ENCODE results near the gene ZFP36L1. TPM values are rescaled to one million over a fixed set of nuclear protein-coding genes. Genes with fewer than 3 reads are reported as not detected.
A peak's percentile ranks its signal among the peaks of the same experiment; 100 is the strongest.

Gene ZFP36L1
- polyA plus RNA-seq, 3 donors, result 258 to 305 (median 271) TPM

DNA sequence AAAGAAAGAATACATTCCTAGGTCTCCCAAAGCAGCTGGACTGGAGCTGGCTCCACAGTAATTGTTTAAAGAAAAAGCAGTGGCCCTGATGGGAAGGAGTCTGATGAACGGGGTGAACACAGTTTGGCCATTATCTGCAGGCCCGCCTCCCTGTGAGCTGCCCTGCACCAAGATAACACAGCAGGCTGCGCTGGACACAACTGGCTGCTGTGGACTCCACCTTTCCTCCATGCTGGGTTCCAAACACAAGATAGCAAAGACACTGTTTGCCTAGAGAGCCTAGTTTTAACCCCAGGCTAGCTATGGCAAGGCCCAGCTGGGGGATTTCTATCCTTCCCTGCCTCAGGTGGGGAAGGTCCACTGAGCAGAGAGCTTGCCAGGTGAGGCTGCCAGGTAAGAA is 34.6 kb downstream of the ZFP36L1 start:
- DNase-seq (ENCODE audit: extremely low read depth in 1 of 11, low read depth in 9 of 11, low spot score in 4 of 11), result no peak

DNA sequence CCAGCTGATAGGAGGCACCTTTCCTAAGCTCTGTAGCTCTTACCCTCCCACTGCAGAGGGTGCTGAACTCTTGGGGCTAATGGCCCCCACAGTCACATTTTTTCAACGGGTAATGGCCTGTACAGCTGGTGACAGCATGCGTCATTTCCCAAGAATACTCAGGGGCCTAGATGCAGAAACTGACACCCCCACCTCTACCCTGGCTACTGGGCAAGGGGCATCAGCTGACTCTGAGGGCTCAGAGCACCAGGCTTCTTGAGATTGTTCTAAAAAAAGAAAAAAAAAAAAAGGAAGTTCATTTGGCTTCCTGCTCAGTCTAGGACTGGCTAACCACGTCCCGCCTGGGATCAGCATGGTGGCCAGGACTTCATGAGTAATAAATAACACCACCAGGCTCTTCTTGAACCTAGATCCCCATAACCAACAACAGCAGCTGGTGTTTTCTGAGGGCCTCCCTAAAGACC is 35.2 kb downstream of the ZFP36L1 start:
- DNase-seq (ENCODE audit: extremely low read depth in 1 of 11, low read depth in 9 of 11, low spot score in 4 of 11), result peak in 4 of 11 donors; percentile 67 to 75 (median 70)

DNA sequence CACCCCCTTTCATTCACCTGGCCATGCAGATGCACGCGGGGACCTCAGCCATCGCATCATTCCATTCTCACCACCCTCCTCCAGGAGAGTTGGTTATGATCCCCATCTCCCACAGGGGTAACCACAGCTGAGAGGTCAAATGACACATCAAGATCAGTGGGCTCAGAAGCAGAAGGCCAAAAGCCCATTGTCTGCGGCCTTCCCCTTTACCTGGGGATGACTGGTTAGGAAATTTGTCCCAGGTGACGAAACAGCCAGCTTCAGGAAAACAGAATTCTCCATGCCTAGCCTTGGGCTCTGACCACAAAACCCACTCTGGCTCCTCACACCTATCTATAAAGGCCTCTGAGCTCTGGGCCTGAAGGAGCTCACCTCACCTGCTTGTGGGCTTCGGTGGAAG is 36.1 kb downstream of the ZFP36L1 start:
- no peak for DNase-seq (ENCODE audit: extremely low read depth in 1 of 11, low read depth in 9 of 11, low spot score in 4 of 11)

DNA sequence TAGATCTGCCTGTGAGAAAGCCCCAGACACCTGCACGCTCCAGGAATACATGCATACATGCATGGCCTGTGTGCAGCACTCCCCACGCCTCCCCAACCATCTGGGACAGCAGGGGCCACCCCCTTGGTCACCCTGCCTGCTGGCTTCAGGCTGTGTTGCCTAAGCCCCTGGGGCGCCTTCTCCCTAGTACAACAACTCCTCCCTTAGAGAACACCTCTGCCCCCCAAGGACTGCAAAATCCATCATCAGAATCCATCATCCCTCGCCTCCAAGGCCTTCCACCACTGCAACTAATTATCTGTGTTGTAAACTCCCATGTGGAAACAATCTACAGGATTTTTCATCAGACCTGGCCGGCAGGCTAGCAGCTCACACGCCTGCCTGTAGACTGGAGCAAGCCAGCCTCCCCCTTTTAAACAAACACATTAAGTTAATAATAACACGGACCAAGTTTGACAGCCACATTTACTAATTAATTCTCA is 36.8 kb downstream of the ZFP36L1 start:
- DNase-seq (ENCODE audit: extremely low read depth in 1 of 11, low read depth in 9 of 11, low spot score in 4 of 11), result peak in 2 of 11 donors; percentile 42 to 73

DNA sequence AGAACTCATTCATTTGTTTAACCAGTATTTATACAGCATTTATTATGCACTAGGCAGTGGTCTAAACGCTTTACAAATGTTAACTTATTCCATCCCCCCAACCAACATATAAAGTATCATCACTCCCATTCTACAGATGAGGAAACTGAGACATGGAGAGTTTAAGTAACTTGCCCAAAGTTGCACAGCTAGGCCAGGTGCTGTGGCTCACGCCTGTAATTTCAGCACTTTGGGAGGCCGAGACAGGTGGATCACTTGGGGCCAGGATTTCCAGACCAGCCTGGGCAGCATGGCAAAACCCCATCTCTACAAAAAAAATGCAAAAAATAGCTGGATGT is 37.9 kb downstream of the ZFP36L1 start:
- DNase-seq (ENCODE audit: extremely low read depth in 1 of 11, low read depth in 9 of 11, low spot score in 4 of 11), result no peak

DNA sequence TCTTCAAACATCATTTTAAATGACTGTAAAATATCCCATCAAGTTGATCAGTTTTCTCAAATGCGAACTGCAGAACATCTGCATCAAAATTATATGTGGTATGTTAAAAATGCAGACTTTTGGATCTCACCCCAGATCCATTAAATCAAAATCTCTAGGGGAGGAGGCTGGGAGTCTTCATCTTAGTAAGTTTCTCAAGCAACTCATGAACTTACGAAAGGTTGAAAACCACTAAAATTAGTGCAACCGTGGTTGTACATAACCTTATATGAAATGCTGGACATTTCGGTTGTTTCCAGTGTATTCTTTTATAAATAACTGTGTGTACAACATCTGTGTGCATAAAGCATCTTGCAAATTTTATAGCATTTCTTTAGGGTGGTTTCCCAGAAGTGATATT is 39.2 kb downstream of the ZFP36L1 start:
- peak in 2 of 11 donors; percentile 39 to 46 for DNase-seq (ENCODE audit: extremely low read depth in 1 of 11, low read depth in 9 of 11, low spot score in 4 of 11)

DNA sequence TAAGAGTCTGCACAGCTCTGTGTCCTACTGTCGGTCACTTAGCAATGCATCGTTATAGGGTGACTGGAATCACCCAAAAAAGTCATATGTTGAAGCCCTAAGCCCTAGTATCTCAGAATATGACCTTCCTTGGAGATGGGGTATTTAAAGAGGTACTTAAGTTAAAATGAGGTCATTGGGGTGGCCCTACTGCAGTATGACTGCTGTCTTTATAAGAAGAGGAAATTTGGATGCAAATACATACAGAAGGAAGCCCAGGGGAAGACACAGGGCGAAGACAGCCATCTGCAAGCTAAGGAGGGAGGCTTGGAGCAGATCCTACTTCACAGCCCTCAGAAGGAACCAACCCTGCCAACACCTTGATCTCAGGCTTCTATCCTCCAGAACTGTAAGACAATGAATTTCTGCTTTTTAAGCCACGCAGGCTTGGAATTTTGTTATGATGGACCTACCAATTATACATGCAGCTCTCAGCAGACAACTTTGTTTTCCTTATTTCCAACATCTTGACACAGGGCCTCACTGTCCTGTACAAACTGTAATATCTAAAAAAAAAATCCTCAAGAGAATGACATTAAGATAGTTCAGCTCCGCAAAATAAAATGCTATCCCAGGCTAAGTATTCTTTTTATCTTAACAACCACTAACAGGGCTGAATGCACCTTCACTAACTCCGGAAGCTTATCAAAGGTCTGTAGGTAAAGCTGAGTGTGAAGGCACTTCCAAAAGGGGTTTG is 40.4 kb downstream of the ZFP36L1 start:
- DNase-seq (ENCODE audit: extremely low read depth in 1 of 11, low read depth in 9 of 11, low spot score in 4 of 11), result no peak

DNA sequence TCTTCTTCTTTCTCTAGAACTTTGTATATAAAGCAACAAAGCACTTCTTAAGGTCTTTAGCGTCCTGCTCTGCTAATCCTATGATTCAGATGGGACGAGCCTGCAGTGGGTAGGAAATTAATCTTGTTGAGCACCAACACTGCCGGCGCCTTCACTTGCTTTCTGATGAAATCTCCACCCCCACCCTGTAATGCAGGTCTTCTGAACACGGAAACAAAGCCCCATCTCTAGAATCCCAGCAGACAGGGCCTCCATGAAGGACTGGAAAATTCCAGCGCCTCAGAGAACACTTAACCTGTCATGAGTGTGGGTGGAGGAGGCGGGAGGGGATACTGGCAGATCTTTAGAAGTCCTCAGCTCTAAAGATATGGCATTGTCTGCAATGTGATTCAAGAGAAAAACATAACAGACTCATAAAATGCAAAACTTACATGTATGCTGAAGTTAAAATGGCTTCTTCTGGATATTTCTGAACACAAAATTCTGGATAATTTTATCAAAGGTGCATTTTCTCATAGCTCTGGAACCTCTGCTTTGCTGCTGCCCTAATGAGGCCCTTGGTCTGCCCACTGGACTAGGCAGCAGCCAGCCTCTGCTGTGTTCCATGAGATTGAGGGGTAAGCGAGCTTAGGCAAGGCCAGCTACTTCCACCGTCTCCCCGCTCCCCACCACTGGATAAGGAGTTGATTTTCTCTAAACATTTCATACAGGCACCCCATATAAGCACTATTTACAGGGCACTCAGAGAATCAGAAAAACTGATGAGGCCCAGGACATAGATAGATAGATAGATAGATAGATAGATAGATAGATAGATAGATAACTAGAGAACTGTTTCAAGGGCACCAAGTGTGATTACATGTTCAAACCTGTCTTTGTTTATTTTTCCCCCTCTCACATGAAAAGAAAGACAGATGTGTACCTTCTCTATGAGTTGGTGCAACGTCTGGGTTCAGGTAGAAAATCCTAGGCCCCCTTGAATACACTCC is 43.1 kb downstream of the ZFP36L1 start:
- no peak for DNase-seq (ENCODE audit: extremely low read depth in 1 of 11, low read depth in 9 of 11, low spot score in 4 of 11)

DNA sequence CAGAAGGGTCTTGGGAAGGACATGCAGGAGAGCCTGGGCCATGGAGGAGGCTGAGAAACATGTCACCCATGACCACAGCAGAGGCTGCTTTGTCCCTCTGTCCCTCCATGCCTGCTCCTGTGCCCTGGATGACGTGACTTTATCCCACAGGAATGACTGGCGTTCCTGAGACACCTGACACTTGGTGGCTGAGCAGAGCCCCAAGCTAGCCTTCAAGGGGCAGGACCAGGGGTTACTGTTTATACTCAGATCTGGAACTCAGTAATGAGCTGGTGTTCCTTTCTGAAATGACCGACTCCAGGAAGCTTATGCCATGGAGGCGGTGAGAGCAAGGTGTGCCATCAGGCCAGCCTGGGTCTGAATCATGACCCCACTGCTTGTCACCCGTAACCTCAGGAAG is 44.2 kb downstream of the ZFP36L1 start:
- no peak for DNase-seq (ENCODE audit: extremely low read depth in 1 of 11, low read depth in 9 of 11, low spot score in 4 of 11)

DNA sequence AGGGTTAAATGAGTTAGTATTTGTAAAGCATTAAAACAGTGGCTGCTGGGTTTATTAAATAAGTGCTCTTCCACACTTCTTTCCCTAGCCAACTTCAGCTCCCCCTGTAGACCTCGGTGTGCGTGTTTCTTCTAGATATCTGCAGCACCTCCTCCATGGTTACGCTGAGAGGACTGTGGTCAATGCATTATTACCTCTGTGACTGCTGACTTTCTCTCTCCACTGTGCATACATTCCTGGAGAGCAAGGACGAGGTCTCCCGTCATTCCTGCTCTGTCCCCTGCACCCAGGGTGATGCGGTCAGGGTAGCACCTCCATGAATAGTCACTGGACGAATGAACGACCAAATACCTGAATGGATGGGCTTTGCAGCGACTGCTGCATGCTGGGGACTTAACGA is 44.6 kb downstream of the ZFP36L1 start:
- no peak for DNase-seq (ENCODE audit: extremely low read depth in 1 of 11, low read depth in 9 of 11, low spot score in 4 of 11)

DNA sequence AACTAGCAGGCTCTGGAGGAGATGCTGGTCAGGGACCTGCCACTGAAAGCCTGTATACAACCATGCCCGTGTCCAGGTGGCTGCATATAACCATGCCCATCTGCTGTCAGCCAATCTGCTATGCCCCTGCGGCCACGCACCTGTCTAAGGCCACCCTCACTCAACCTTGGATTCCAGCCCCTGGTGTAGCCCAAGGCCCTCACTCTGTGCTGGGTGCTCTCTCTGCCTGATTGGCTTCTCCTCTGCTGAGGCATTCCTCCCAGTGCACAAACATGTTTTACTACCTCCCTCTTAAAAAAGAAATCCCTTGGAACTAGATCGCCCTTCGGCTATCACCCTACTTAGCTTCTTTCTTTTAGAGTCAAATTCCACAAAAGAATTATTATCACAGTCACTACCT is 45.5 kb downstream of the ZFP36L1 start:
- DNase-seq (ENCODE audit: extremely low read depth in 1 of 11, low read depth in 9 of 11, low spot score in 4 of 11), result no peak

DNA sequence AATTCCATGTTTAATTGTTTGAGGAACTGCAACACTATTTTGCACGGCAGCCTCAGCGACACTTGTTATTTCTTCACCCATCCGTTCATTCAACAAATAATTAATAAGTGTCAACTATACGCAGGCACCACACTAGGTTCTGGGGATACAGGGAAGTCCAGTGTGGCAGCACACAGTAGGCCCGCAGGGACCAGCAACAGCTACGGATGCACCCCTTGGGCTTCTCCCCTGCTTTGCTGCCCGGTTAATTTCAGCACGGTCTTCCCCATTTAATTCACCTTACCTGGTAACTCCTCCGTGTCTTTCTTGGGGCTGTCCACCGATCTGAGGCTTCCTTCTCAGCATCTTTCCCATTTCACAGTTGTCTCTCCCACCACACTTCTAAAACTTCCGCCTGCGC is 48.3 kb downstream of the ZFP36L1 start:
- DNase-seq (ENCODE audit: extremely low read depth in 1 of 11, low read depth in 9 of 11, low spot score in 4 of 11), result no peak

DNA sequence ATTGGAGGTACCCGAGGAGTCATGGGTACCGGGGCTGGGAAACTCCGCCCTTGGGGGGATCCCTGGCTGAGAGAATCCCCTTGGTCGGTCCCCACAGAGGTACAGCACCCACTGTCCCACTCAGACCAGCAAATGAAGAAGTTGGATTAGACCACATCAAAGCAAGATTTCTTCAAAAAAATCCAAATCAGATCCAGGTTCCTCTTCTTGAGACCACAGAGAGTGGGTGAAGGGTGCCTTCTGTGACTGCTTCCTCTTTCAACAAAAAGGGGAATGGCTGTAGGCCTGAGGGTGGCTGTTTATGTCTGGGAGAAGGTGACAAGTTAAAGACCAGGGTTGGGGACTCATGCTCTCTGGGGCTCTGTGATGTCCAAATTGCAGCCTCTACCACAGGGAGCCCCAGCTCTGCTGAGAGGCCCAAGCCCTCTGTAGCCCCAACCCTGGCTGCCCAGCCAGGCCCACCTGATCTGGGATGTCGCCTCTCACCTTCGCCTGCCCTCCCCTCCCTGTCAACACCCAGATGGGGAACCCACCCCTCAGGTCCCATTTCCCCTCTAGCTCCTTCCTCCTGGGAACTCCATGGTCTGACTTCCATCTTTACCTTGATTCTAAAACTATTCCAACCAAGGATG is 50.9 kb downstream of the ZFP36L1 start:
- no peak for DNase-seq (ENCODE audit: extremely low read depth in 1 of 11, low read depth in 9 of 11, low spot score in 4 of 11)

DNA sequence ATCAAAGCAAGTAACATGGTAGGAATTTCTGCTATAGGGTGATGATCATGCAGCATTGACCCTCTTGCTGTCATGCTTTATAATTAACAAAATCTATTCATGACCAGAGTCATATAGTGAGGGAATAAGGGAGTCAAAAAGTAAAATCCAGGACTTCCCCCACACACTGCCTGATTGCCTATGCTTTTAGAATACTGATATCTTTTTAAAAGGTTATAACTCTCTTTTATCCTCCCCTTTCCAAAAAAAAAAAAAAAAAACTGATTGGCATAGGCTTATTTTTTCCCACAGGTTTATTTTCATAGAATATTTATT is 51.4 kb downstream of the ZFP36L1 start:
- no peak for DNase-seq (ENCODE audit: extremely low read depth in 1 of 11, low read depth in 9 of 11, low spot score in 4 of 11)

DNA sequence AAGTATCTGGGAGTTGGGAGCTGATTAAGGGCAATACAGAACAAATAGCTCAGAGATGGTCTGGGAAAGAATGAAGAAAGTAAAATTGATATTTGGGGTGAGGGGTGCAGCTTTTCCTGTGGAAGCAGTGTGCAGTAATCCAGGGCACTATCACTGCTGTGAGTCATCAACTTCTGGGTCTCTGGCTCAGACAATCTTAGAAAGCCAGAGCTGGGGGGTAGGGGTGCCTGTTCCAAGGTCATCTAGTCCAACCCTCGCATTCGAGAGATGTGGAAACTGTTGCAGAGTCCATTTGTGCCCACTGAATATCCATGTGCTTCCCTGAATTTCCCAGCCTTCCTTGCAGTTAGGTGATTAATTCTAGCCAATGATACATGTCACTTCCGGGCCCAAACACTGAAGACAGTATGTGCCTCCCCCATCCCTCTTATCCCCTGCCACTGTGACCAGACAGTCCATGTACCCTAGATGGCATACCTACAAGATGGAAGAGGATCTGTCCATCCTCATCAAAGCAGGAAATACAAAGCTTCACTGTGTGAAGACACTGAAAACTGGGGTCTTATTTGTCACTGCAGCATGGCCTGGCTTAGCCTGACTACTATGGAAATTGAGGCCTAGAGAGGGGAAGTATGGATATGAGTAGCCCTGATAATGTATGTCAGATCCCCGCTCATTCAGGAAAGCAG is 51.9 kb downstream of the ZFP36L1 start:
- DNase-seq (ENCODE audit: extremely low read depth in 1 of 11, low read depth in 9 of 11, low spot score in 4 of 11), result no peak

DNA sequence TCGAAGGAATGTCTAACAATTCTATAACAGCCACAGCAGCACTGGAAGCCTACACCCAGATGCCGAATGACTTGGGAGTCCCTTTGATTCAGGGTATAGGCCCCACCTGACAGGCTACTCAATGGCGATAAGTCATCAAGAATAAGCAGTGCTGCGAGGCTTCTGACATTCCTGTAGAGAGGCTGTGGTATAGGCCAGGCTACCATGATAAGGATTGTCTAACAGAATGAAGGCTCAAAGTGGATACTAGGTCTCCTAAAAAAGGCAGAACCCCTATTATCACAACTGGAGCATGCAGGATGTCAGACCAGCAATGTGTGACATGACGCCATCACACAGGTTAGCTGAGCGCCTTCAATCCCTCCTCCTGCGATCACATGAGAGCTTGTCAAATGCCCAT is 53.2 kb downstream of the ZFP36L1 start:
- DNase-seq (ENCODE audit: extremely low read depth in 1 of 11, low read depth in 9 of 11, low spot score in 4 of 11), result no peak

DNA sequence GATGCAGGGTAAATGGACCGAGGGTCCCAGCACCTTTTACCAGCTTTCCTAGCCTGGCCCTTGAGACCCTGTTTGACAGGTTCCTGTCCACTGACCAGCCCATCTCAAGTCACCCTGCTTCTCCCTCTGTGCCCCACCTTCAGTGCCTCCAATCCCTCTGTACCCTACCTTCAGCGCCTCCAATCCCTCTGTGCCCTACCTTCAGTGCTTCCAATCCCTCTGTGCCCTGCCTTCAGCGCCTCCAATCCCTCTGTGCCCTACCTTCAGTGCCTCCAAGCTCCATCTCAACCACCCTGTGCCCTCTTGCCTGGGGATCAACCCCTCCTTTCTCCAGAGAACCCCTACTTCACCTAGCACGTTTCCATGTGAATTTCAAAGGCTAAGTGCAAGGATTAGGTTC is 54.3 kb downstream of the ZFP36L1 start:
- DNase-seq (ENCODE audit: extremely low read depth in 1 of 11, low read depth in 9 of 11, low spot score in 4 of 11), result no peak
